ENCODE data around the gene GPR3. TPM values are rescaled to one million over a fixed set of nuclear protein-coding genes. Genes with fewer than 3 reads are reported as not detected.

Gene GPR3
- total RNA-seq = 0.32 and 0.56 TPM in 2 replicates

- intact Hi-C loops (cut with micrococcal nuclease) = loop anchor here (1.0 kb wide), 10 partner anchors 9 to 271 kb away; partner anchors contain the start of genes CD164L2, SYTL1, TMEM222 and WDTC1
These were observed at the start of gene GPR3 for GRCh38 chr1:27392096-27392777. GPR3 (plus strand) TSS chr1:27392622; CDS start chr1:27393799, 1,177 bp downstream.

GRCh38 chr1:27342778-27343638 is 49.4 kb upstream of the GPR3 start:
- intact Hi-C loops (cut with micrococcal nuclease) = loop anchor here (1.0 to 5.0 kb wide), 7 partner anchors 11 to 651 kb away; partner anchors contain the start of genes GPR3 and TMEM222

GRCh38 chr1:27343639-27344025 is 48.8 kb upstream of the GPR3 start:
- intact Hi-C loops (cut with micrococcal nuclease) = loop anchor here (1.0 to 5.0 kb wide), 5 partner anchors 11 to 651 kb away; partner anchors contain the start of gene TMEM222

- intact Hi-C loops (cut with micrococcal nuclease) = no loop called here
These were observed 47.1 kb upstream of the GPR3 start for GRCh38 chr1:27345272-27345671.

GRCh38 chr1:27346357-27346756 is 46.1 kb upstream of the GPR3 start:
- intact Hi-C loops (cut with micrococcal nuclease) = no loop called here

- intact Hi-C loops (cut with micrococcal nuclease) = no loop called here
These were observed 45.3 kb upstream of the GPR3 start for GRCh38 chr1:27346991-27347624.

- intact Hi-C loops (cut with micrococcal nuclease) = loop anchor here (1.0 kb wide), 1 partner anchor 8 kb away; no protein-coding TSS in a partner anchor
These were observed 43.3 kb upstream of the GPR3 start for GRCh38 chr1:27348861-27349783.

GRCh38 chr1:27349784-27350662 is 42.4 kb upstream of the GPR3 start:
- intact Hi-C loops (cut with micrococcal nuclease) = loop anchor here (1.0 kb wide), 1 partner anchor 9 kb away; no protein-coding TSS in a partner anchor

- intact Hi-C loops (cut with micrococcal nuclease) = no loop called here
These were observed 41.5 kb upstream of the GPR3 start for GRCh38 chr1:27350663-27351540.

- intact Hi-C loops (cut with micrococcal nuclease) = no loop called here
These were observed 40.8 kb upstream of the GPR3 start for GRCh38 chr1:27351541-27352107.

- intact Hi-C loops (cut with micrococcal nuclease) = no loop called here
These were observed 39.3 kb upstream of the GPR3 start for GRCh38 chr1:27353166-27353565.

- intact Hi-C loops (cut with micrococcal nuclease) = no loop called here
These were observed 38.8 kb upstream of the GPR3 start for GRCh38 chr1:27353629-27354028.

GRCh38 chr1:27355683-27356082 is 36.7 kb upstream of the GPR3 start:
- intact Hi-C loops (cut with micrococcal nuclease) = loop anchor here (2.0 kb wide), 1 partner anchor 55 kb away; no protein-coding TSS in a partner anchor

GRCh38 chr1:27356277-27356618 is 36.2 kb upstream of the GPR3 start:
- intact Hi-C loops (cut with micrococcal nuclease) = loop anchor here (2.0 kb wide), 1 partner anchor 55 kb away; no protein-coding TSS in a partner anchor

GRCh38 chr1:27356619-27357280 is 35.7 kb upstream of the GPR3 start:
- intact Hi-C loops (cut with micrococcal nuclease) = loop anchor here (1.0 to 2.0 kb wide), 6 partner anchors 13 to 250 kb away; partner anchors contain the start of genes CD164L2 and GPR3

GRCh38 chr1:27357281-27358037 is 35.0 kb upstream of the GPR3 start:
- intact Hi-C loops (cut with micrococcal nuclease) = loop anchor here (1.0 to 2.0 kb wide), 6 partner anchors 14 to 249 kb away; partner anchors contain the start of genes CD164L2 and GPR3

All from T-helper 1 cell treated with Interleukin-12 subunit alpha and Interleukin-12 subunit beta and Interleukin-4 antibody, amounts not matched to agents 30 ng/mL and 1 ng/mL, for 36 hours (primary cell).